WTC11 (cell line): ENCODE results near the gene SUCLG2. TPM values are rescaled to one million over a fixed set of nuclear protein-coding genes. Genes with fewer than 3 reads are reported as not detected.

Source experiments
- ATAC-seq: fragments of 200-7000 bp; cut with Tn5 transposase; 2 replicates; pipeline ENCODE4 v1.10.0; 2021; ENCODE audit warnings: mild to moderate bottlenecking, moderate library complexity
- CTCF ChIA-PET: fragments of 300-600 bp; sonication (Branson Sonifier 250); formaldehyde crosslinking; loops from one replicate; lab custom pipeline; 2021; ENCODE audit warnings: antibody characterized with exemption; lab: Charles Lee
- POLR2A ChIA-PET: fragments of 350-600 bp; sonication (Branson Sonifier 250); formaldehyde crosslinking; loops from one replicate; lab custom pipeline; 2021; ENCODE audit warnings: antibody characterized with exemption; lab: Charles Lee
- DNase-seq: peaks from one replicate; pipeline ENCODE4 v3.0.0; 2021; ENCODE audit warnings: low spot score
- H3K27ac Mint-ChIP-seq: 2 replicates; pipeline ENCODE4 v1.8.0; 2021; ENCODE audit warnings: mixed read lengths
- H3K27me3 Mint-ChIP-seq: 2 replicates; pipeline ENCODE4 v1.8.0; 2021; ENCODE audit warnings: low read depth, mild to moderate bottlenecking, moderate library complexity, mixed read lengths
- H3K36me3 Mint-ChIP-seq: 2 replicates; pipeline ENCODE4 v1.8.0; 2021; ENCODE audit warnings: mixed read lengths
- H3K4me1 Mint-ChIP-seq: 2 replicates; pipeline ENCODE4 v1.8.0; 2022; ENCODE audit warnings: mixed read lengths
- H3K4me3 Mint-ChIP-seq: 2 replicates; pipeline ENCODE4 v1.8.0; 2021; ENCODE audit warnings: mild to moderate bottlenecking, moderate library complexity, mixed read lengths
- H3K9me3 Mint-ChIP-seq: 2 replicates; pipeline ENCODE4 v1.8.0; 2021; ENCODE audit warnings: mixed read lengths
- ATF1 ChIP-seq: sonication (generic); formaldehyde crosslinking; IDR thresholded peaks from 2 replicates; pipeline ENCODE4 v1.8.1; 2023; ENCODE audit warnings: mild to moderate bottlenecking, moderate library complexity, missing genetic modification reagents
- ATF6 ChIP-seq: sonication (generic); formaldehyde crosslinking; IDR thresholded peaks from 2 replicates; pipeline ENCODE4 v1.8.1; 2023; ENCODE audit warnings: mild to moderate bottlenecking, missing genetic modification reagents
- CBFB ChIP-seq: sonication (generic); formaldehyde crosslinking; IDR thresholded peaks from 2 replicates; pipeline ENCODE4 v1.8.1; 2022; ENCODE audit warnings: mild to moderate bottlenecking, low read depth, missing genetic modification reagents
- CDX4 ChIP-seq: fragments of 250-450 bp; sonication (Bioruptor Pico); IDR thresholded peaks from 2 replicates; pipeline ENCODE4 v1.9.0; 2021; ENCODE audit warnings: moderate library complexity, mild to moderate bottlenecking, inconsistent platforms, borderline replicate concordance
- CTCF ChIP-seq: fragments of 200-600 bp; IDR thresholded peaks from 2 replicates; pipeline ENCODE4 v1.8.0; 2022; ENCODE audit warnings: antibody characterized with exemption
- EMX1 ChIP-seq: fragments of 250-450 bp; sonication (Bioruptor Pico); IDR thresholded peaks from 2 replicates; pipeline ENCODE4 v1.8.0; 2021; ENCODE audit warnings: mild to moderate bottlenecking
- ETV6 ChIP-seq: sonication (generic); formaldehyde crosslinking; IDR thresholded peaks from 2 replicates; pipeline ENCODE4 v1.8.1; 2022; ENCODE audit warnings: mild to moderate bottlenecking, missing genetic modification reagents
- FOXP1 ChIP-seq: sonication (generic); formaldehyde crosslinking; IDR thresholded peaks from 2 replicates; pipeline ENCODE4 v1.8.0; 2022; ENCODE audit warnings: missing genetic modification reagents, mild to moderate bottlenecking, moderate library complexity, borderline replicate concordance
- FOXP4 ChIP-seq: sonication (generic); formaldehyde crosslinking; IDR thresholded peaks from 2 replicates; pipeline ENCODE4 v1.8.0; 2022; ENCODE audit warnings: mild to moderate bottlenecking, missing genetic modification reagents
- GABPB1 ChIP-seq: sonication (generic); formaldehyde crosslinking; IDR thresholded peaks from 2 replicates; pipeline ENCODE4 v1.8.1; 2023; ENCODE audit warnings: mild to moderate bottlenecking, missing genetic modification reagents
- GTF2I ChIP-seq: fragments of 250-450 bp; sonication (Bioruptor Pico); conservative IDR thresholded peaks from 2 replicates; pipeline ENCODE4 v1.4.0; 2021; ENCODE audit warnings: mild to moderate bottlenecking
- IRF2 ChIP-seq: sonication (generic); formaldehyde crosslinking; IDR thresholded peaks from 2 replicates; pipeline ENCODE4 v1.8.0; 2022; ENCODE audit warnings: low read depth, missing genetic modification reagents, borderline replicate concordance
- JUN ChIP-seq: sonication (generic); formaldehyde crosslinking; IDR thresholded peaks from 2 replicates; pipeline ENCODE4 v1.8.0; 2023; ENCODE audit warnings: mild to moderate bottlenecking, missing genetic modification reagents
- NFATC4 ChIP-seq: fragments of 250-450 bp; sonication (Bioruptor Pico); IDR thresholded peaks from 2 replicates; pipeline ENCODE4 v1.9.0; 2021; ENCODE audit warnings: mild to moderate bottlenecking
- OVOL2 ChIP-seq: fragments of 250-450 bp; sonication (Bioruptor Pico); IDR thresholded peaks from 2 replicates; pipeline ENCODE4 v1.9.0; 2021; ENCODE audit warnings: mild to moderate bottlenecking, borderline replicate concordance
- SP1 ChIP-seq: sonication (generic); formaldehyde crosslinking; conservative IDR thresholded peaks from 2 replicates; pipeline ENCODE4 v1.8.1; 2022; ENCODE audit warnings: missing genetic modification reagents
- TEAD4 ChIP-seq: sonication (generic); formaldehyde crosslinking; IDR thresholded peaks from 2 replicates; pipeline ENCODE4 v1.8.0; 2022; ENCODE audit warnings: mild to moderate bottlenecking, missing genetic modification reagents
- USF1 ChIP-seq: sonication (generic); formaldehyde crosslinking; IDR thresholded peaks from 2 replicates; pipeline ENCODE4 v1.8.0; 2022; ENCODE audit warnings: mild to moderate bottlenecking, missing genetic modification reagents
- USF2 ChIP-seq: sonication (generic); formaldehyde crosslinking; IDR thresholded peaks from 2 replicates; pipeline ENCODE4 v1.8.1; 2023; ENCODE audit warnings: mild to moderate bottlenecking, missing genetic modification reagents, moderate library complexity
- ZNF138 ChIP-seq: sonication (generic); formaldehyde crosslinking; conservative IDR thresholded peaks from 2 replicates; pipeline ENCODE4 v1.8.1; 2022; ENCODE audit warnings: mild to moderate bottlenecking, moderate library complexity, missing genetic modification reagents
- ZNF396 ChIP-seq: fragments of 250-450 bp; sonication (Bioruptor Pico); IDR thresholded peaks from 2 replicates; pipeline ENCODE4 v1.8.0; 2021; ENCODE audit warnings: mild to moderate bottlenecking, moderate library complexity, borderline replicate concordance
- ZNF532 ChIP-seq: fragments of 250-450 bp; sonication (Bioruptor Pico); IDR thresholded peaks from 2 replicates; pipeline ENCODE4 v1.9.0; 2021; ENCODE audit warnings: mild to moderate bottlenecking, borderline replicate concordance
- total RNA-seq: library from RNA; stranded (reverse); gene quantifications from 3 replicates; pipeline ENCODE4 v1.2.3, GENCODE V29; 2021

The SUCLG2 gene
- total RNA-seq, 1 experiment from 2014 or later, result 39.7 TPM

GRCh38 chr3:67377299-67377698 is 277.1 kb downstream of the SUCLG2 start:
- peak; percentile 93 for TF ChIP-seq USF2 (CRISPR knock-in tag)
- TF ChIP-seq ZNF532 (CRISPR knock-in tag), result no peak
- TF ChIP-seq USF1 (CRISPR knock-in tag), result peak; percentile 95
- Mint-ChIP-seq H3K9me3 (peaks cover 4% of the 10 kb centered on the region; the same call in 1 of the 2 replicates), H3K27me3 (no peaks in the 10 kb centered on the region), H3K4me1 (no peaks in the 10 kb centered on the region), H3K4me3 (no peak overlapping the region), H3K27ac (no peak overlapping the region), H3K36me3 (peaks cover 4% of the 10 kb centered on the region; the same call in 1 of the 2 replicates)
- POLR2A ChIA-PET, result no interaction called here
- DNase-seq, result peak; percentile 23
- peak; percentile 66 for ATAC-seq
- CTCF ChIA-PET, result no interaction called here

GRCh38 chr3:67376416-67376815 is 278.0 kb downstream of the SUCLG2 start:
- no peak for TF ChIP-seq ETV6
- no peak for TF ChIP-seq SP1 (CRISPR knock-in tag)
- TF ChIP-seq JUN (CRISPR knock-in tag), result no peak
- no peak for TF ChIP-seq IRF2 (CRISPR knock-in tag)
- TF ChIP-seq ATF1 (CRISPR knock-in tag), result no peak
- TF ChIP-seq ZNF396 (CRISPR knock-in tag), result no peak
- no peak for TF ChIP-seq FOXP1 (CRISPR knock-in tag)
- no peak for TF ChIP-seq CBFB
- no peak for TF ChIP-seq CDX4 (CRISPR knock-in tag)
- no peak for TF ChIP-seq GABPB1 (CRISPR knock-in tag)
- TF ChIP-seq ZNF138, result no peak
- no peak for TF ChIP-seq FOXP4 (CRISPR knock-in tag)
- no peak for TF ChIP-seq TEAD4
- TF ChIP-seq OVOL2 (CRISPR knock-in tag), result no peak
- no peak for TF ChIP-seq ATF6 (CRISPR knock-in tag)
- TF ChIP-seq GTF2I, result no peak
- no peak for TF ChIP-seq CTCF
- TF ChIP-seq EMX1 (CRISPR knock-in tag), result no peak
- no peak for TF ChIP-seq NFATC4 (CRISPR knock-in tag)
- no peaks in the 10 kb centered on the region for H3K4me1 Mint-ChIP-seq
- DNase-seq, result no peak
- no peak overlapping the region for H3K4me3 Mint-ChIP-seq
- H3K27me3 Mint-ChIP-seq, result no peaks in the 10 kb centered on the region
- no peak for ATAC-seq
- no peak overlapping the region for H3K27ac Mint-ChIP-seq
- H3K9me3 Mint-ChIP-seq, result peaks cover 4% of the 10 kb centered on the region; the same call in 1 of the 2 replicates
- peaks cover 4% of the 10 kb centered on the region; the same call in 1 of the 2 replicates for H3K36me3 Mint-ChIP-seq
- ChIA-PET CTCF (no interaction called here), POLR2A (no interaction called here)
